GM10248 (cell line): Measurements from ENCODE around the gene WDR88.

Source experiments
- CTCF ChIA-PET: fragments of 300-600 bp; sonication (Branson Sonifier 250); formaldehyde crosslinking; extraction: SDS; loops from one replicate; lab custom pipeline; 2021; ENCODE audit warnings: antibody characterized with exemption; lab: Yijun Ruan, JAX
- POLR2A ChIA-PET: fragments of 350-650 bp; sonication (Branson Sonifier 250); formaldehyde crosslinking; extraction: SDS; loops from one replicate; lab custom pipeline; 2020; ENCODE audit warnings: antibody characterized with exemption; lab: Yijun Ruan, JAX
- DNase-seq: peaks from one replicate; pipeline ENCODE4 v3.0.0; 2012; ENCODE audit errors: extremely low spot score
- TF ChIP-seq, protein P1 (sequence below): IDR thresholded peaks from 2 replicates; pipeline ENCODE4 v1.5.1; 2012; ENCODE audit warnings: mild to moderate bottlenecking, low read depth; ENCODE audit errors: extremely low read depth, missing control alignments, control extremely low read depth

The WDR88 gene, protein sequence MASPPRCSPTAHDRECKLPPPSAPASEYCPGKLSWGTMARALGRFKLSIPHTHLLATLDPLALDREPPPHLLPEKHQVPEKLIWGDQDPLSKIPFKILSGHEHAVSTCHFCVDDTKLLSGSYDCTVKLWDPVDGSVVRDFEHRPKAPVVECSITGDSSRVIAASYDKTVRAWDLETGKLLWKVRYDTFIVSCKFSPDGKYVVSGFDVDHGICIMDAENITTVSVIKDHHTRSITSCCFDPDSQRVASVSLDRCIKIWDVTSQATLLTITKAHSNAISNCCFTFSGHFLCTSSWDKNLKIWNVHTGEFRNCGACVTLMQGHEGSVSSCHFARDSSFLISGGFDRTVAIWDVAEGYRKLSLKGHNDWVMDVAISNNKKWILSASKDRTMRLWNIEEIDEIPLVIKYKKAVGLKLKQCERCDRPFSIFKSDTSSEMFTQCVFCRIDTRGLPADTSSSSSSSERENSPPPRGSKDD

DNA sequence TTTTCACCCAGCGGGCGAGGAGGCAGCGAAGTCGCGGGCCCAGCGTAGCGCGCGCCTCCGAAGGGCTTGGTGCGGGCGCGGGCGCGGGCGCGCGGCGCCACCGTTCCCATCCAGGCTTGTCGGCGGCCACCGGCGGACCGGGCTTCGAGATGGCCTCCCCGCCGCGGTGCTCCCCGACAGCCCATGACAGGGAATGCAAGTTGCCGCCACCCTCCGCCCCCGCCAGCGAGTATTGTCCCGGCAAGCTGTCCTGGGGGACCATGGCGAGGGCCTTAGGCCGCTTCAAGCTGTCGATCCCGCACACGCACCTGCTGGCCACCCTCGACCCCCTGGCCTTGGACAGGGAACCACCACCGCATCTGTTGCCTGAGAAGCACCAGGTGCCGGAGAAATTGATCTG is at the start of gene WDR88:
WDR88 (plus strand) TSS at position 94 of the 400 bp plus-strand sequence; CDS start at position 150, 56 bp downstream.
- no peak for DNase-seq
- CTCF ChIA-PET, result interaction anchor here (1.8 to 2.2 kb wide), 2 partner anchors 7 to 52 kb away, joined by 4 to 6 read pairs; no protein-coding TSS in a partner anchor
- POLR2A ChIA-PET, result no interaction called here
- TF ChIP-seq, protein P1, sequence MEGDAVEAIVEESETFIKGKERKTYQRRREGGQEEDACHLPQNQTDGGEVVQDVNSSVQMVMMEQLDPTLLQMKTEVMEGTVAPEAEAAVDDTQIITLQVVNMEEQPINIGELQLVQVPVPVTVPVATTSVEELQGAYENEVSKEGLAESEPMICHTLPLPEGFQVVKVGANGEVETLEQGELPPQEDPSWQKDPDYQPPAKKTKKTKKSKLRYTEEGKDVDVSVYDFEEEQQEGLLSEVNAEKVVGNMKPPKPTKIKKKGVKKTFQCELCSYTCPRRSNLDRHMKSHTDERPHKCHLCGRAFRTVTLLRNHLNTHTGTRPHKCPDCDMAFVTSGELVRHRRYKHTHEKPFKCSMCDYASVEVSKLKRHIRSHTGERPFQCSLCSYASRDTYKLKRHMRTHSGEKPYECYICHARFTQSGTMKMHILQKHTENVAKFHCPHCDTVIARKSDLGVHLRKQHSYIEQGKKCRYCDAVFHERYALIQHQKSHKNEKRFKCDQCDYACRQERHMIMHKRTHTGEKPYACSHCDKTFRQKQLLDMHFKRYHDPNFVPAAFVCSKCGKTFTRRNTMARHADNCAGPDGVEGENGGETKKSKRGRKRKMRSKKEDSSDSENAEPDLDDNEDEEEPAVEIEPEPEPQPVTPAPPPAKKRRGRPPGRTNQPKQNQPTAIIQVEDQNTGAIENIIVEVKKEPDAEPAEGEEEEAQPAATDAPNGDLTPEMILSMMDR, result no peak

DNA sequence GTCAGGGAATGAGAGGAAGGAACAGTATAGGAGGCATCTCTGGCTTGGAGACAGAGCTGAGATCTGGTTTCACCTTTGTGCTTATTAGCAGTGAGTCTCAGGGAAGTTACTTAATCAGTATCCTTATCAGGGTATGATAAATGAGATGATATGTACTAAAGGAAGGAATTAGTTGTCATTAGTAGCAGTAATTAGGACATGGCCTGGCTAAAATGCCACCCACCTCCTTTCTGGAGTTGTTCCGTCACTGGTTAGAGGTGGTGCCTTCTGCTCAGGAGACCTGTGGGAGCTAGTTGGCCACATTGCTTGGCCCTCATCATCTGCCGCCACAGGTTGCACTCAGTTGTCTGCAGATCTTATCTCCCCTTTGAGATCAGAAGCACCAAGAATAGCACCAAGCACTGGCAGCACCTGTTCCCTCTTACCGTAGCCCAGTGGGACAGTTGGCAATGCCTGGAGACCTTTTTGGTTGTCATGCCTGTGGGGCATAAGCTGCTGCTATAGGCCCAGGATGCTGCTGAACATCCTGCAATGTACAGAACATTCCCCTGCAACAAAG is 46.3 kb upstream of the WDR88 start:
- TF ChIP-seq, protein P1, result no peak
- ChIA-PET POLR2A (no interaction called here), CTCF (interaction anchor here (0.9 kb wide), 1 partner anchor 40 kb away, joined by 3 read pairs; no protein-coding TSS in a partner anchor)
- DNase-seq, result no peak

DNA sequence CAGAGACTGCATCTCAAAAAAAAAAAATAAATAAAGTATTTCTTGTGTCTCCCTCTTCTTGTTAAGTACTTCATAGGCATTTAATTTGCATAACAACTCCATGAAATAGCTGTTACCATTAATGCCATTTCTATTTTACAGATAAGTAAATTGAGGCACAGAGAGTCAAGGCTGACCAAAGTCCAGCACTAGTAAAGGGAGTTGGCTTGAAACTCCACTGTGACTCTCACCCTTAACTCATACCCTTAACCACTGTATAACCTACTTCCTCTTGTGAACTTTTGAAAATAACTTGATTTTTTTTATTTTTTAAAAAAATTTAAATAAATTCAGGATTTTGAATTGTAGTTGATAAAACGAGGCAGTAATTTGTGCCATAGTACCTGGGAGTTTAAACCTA is 45.0 kb upstream of the WDR88 start:
- ChIA-PET CTCF (no interaction called here), POLR2A (no interaction called here)
- TF ChIP-seq, protein P1, result no peak
- no peak for DNase-seq

DNA sequence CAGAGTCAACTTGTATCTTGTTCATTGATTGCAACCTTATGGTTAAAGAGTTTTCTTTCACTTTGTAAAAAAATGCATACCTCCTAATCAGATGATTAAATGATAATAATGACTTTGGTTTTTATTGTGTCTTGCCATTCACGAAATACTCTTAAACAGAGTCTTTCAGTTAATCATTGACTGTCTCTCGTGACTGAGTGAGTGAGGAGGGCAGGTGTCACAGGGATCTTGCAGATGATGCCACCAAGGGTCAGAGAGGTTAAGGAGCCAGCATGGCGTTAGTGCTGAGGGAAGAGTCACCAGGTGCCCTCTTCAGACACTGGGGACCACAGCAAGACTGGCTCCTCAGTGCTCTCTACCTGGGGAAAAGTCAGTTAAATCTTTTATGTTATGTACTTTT is 42.9 kb upstream of the WDR88 start:
- no peak for DNase-seq
- CTCF ChIA-PET, result no interaction called here
- TF ChIP-seq, protein P1, result no peak
- POLR2A ChIA-PET, result no interaction called here

DNA sequence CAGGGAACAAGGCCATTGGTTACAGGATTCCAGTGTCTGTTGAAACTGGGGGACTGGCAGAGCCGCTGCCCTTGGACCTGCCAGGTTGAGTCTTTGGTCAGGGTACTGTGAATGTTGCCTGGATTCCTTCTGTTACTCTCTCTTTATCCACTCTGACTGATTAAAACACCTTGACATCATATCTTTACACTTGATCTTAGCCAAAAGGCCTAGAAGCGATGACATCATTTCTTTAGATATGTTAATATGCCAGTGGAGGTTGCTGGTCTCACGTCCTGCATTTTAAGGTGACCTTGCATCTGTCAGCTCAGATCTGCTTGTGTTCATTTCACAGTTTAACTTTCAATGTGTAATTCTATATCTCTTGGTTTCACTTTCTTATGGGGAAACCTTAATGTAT is 41.7 kb upstream of the WDR88 start:
- ChIA-PET CTCF (no interaction called here), POLR2A (no interaction called here)
- TF ChIP-seq, protein P1, result no peak
- DNase-seq, result no peak

DNA sequence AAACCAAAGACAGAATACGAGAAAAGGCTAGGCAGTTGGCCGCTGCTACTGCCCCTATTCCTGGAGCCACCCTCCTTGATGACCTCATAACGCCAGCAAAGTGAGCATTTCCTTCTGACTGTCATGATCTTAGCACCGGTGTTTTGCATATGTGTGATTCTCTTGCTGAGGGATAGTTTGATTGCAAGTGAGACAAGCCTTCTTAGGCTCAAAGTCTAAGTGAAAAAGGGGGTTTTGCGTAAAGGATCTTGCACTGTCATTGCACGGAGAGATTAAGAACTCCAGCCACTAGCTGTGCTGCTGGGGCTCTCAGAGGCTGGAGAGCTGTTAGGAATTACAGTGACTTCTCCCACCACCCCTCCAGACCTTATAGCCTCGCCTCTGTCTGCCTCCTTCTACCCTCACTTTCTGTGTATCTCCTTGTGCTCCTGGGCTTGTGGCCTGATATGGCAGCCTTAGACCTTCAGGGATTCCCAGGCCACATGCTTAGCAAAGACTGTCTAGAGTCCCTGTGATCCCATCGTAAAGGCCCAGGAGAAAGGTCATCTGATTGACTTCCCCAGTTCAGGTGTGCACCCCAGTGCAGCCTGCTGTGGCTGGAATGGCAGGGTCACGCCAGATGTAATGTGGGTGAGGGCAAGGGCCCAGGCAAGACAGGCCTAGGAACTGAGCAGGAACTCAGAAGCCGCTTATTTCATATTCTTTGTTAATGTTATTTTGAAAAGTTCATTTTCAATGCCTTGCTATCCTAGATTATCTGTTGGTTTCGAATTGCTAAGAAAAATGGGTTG is 38.3 kb upstream of the WDR88 start:
- no peak for DNase-seq
- TF ChIP-seq, protein P1, result no peak
- CTCF ChIA-PET, result interaction anchor here (1.6 kb wide), 1 partner anchor 33 kb away, joined by 3 read pairs; no protein-coding TSS in a partner anchor
- POLR2A ChIA-PET, result no interaction called here
